ENCODE measurements around the gene EYA2. TPM values are rescaled to one million over a fixed set of nuclear protein-coding genes. Genes with fewer than 3 reads are reported as not detected.

Gene EYA2, protein sequence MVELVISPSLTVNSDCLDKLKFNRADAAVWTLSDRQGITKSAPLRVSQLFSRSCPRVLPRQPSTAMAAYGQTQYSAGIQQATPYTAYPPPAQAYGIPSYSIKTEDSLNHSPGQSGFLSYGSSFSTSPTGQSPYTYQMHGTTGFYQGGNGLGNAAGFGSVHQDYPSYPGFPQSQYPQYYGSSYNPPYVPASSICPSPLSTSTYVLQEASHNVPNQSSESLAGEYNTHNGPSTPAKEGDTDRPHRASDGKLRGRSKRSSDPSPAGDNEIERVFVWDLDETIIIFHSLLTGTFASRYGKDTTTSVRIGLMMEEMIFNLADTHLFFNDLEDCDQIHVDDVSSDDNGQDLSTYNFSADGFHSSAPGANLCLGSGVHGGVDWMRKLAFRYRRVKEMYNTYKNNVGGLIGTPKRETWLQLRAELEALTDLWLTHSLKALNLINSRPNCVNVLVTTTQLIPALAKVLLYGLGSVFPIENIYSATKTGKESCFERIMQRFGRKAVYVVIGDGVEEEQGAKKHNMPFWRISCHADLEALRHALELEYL
- 17.7 and 19.2 TPM in 2 replicates for total RNA-seq

DNA sequence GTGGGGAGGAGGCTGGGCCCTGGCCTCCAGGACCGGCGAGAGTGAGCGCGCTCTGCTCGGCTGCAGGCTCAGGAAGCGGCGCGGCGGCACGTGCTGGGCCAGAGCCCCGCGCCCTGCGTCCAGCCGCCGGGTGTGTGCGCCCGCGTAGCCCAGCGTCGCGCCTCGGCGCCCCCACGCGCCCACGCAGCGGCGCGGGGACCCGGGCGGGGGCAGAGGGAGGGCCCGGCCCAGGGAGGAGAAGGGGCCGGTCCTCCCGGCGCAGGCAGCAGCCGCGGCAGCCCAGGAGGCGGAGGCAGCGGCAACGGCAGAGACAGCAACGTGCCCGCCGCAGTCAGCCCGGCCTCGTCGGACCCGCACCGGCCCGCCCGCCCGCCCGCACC, at the start of gene EYA2:
TSS of gene EYA2 (plus strand) at position 265 of the 380 bp plus-strand sequence. CDS start 95,168 bp downstream, outside the sequence.
- Histone ChIP-seq H3K27ac (ENCODE audit: low read depth, low read length) (no peak within 1 kb of the TSS), H3K4me1 (ENCODE audit: insufficient read depth, low read length) (no peaks in the 10 kb centered on the region), H2AFZ (ENCODE audit: low read length) (peak within 1 kb of the TSS; percentile 71), H3K9me3 (ENCODE audit: low read depth, low read length) (peaks cover 2% of the 10 kb centered on the region), H4K20me1 (ENCODE audit: insufficient read depth, low read length) (no peaks in the 10 kb centered on the region), H3K27me3 (ENCODE audit: insufficient read depth, low read length) (peaks cover 27% of the 10 kb centered on the region), H3K79me2 (ENCODE audit: insufficient read depth, low read length) (peaks cover 6% of the 10 kb centered on the region), H3K36me3 (ENCODE audit: insufficient read depth, low read length) (no peaks in the 10 kb centered on the region), H3K4me2 (ENCODE audit: insufficient read depth, low read length) (peak within 1 kb of the TSS; percentile 81), H3K4me3 (ENCODE audit: insufficient read depth, low read length) (peak within 1 kb of the TSS; percentile 72)
- TF ChIP-seq CTCF (IDR thresholded peaks at IDR 0.05; ENCODE audit: extremely low read depth, low read depth, low read length): no peak
- DNase-seq (ENCODE audit: insufficient read length, low spot score, missing footprints): peak; percentile 85

DNA sequence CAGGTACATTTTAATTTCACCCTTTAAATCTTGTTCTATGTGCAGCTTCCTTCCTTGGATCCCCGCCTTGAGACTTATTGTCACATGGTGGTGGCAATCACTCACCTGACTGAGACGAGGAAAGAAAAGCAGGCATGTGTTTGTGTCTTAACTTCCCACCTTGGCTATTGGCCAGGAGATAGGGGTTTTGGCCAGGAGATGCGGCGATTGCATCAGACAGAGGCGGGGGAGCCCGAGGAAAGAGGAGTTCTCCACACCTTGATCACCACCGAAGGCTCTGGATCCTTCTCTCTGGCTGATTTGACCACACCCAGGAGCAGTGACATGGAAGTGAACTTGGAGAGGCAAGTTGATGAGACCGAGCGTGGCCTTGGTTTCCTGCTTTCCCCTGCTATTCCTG, 49.7 kb upstream of the EYA2 start:
- TF ChIP-seq CTCF (IDR thresholded peaks at IDR 0.05; ENCODE audit: extremely low read depth, low read depth, low read length): no peak
- Histone ChIP-seq H3K27ac (ENCODE audit: low read depth, low read length) (no peak overlapping the region), H3K4me3 (ENCODE audit: insufficient read depth, low read length) (no peak overlapping the region), H3K9me3 (ENCODE audit: low read depth, low read length) (no peaks in the 10 kb centered on the region), H2AFZ (ENCODE audit: low read length) (no peak overlapping the region), H3K4me1 (ENCODE audit: insufficient read depth, low read length) (no peaks in the 10 kb centered on the region), H3K27me3 (ENCODE audit: insufficient read depth, low read length) (peaks cover 8% of the 10 kb centered on the region), H3K36me3 (ENCODE audit: insufficient read depth, low read length) (no peaks in the 10 kb centered on the region), H3K4me2 (ENCODE audit: insufficient read depth, low read length) (no peak overlapping the region), H4K20me1 (ENCODE audit: insufficient read depth, low read length) (no peaks in the 10 kb centered on the region), H3K79me2 (ENCODE audit: insufficient read depth, low read length) (no peaks in the 10 kb centered on the region)
- DNase-seq (ENCODE audit: insufficient read length, low spot score, missing footprints): peak; percentile 2

DNA sequence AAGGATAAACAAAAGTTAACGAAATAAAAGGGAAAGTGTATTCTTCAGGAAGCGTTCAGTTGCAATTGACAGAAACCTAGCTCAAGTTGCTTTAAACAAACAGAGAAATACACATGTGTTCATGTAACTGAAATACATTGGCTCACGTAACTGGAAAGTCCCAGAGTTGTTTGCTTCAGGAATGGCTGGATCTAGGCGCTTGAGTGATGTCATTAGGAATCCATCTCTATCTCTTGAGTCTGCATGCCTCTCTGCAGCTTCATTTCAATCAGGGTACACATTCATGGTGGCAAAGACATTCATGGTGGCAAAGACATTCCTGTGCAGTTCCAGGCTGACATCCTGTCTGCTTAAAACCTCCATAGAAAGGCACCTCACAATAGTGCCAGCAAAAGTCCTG, 45.4 kb upstream of the EYA2 start:
- Histone ChIP-seq H4K20me1 (ENCODE audit: insufficient read depth, low read length) (no peaks in the 10 kb centered on the region), H3K36me3 (ENCODE audit: insufficient read depth, low read length) (no peaks in the 10 kb centered on the region), H3K27ac (ENCODE audit: low read depth, low read length) (no peak overlapping the region), H3K27me3 (ENCODE audit: insufficient read depth, low read length) (peaks cover 15% of the 10 kb centered on the region), H3K4me2 (ENCODE audit: insufficient read depth, low read length) (no peak overlapping the region), H3K4me3 (ENCODE audit: insufficient read depth, low read length) (no peak overlapping the region), H3K9me3 (ENCODE audit: low read depth, low read length) (no peaks in the 10 kb centered on the region), H2AFZ (ENCODE audit: low read length) (no peak overlapping the region), H3K79me2 (ENCODE audit: insufficient read depth, low read length) (no peaks in the 10 kb centered on the region), H3K4me1 (ENCODE audit: insufficient read depth, low read length) (no peaks in the 10 kb centered on the region)
- DNase-seq (ENCODE audit: insufficient read length, low spot score, missing footprints): no peak
- TF ChIP-seq CTCF (IDR thresholded peaks at IDR 0.05; ENCODE audit: extremely low read depth, low read depth, low read length): no peak

DNA sequence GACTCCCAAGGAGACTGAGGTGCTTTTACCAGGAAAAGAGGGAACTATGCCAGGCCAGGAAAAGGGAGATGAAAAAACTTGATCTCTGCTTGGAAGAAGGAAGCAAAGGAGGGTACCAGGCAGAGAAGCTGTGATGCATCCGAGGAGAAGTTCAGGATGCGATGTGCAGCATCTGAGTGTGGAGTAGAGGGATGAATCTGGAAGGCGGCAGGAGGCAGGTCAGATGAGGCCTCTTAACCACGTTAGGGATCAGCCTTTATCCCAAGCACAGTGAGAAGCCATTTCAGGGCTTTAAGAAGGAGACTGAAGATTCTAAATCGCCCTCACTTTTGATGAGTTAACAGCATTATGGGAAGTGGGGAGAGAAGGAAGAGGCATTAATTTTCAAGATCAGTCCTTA, 44.9 kb upstream of the EYA2 start:
- Histone ChIP-seq H3K79me2 (ENCODE audit: insufficient read depth, low read length) (no peaks in the 10 kb centered on the region), H3K36me3 (ENCODE audit: insufficient read depth, low read length) (no peaks in the 10 kb centered on the region), H3K9me3 (ENCODE audit: low read depth, low read length) (no peaks in the 10 kb centered on the region), H3K27ac (ENCODE audit: low read depth, low read length) (no peak overlapping the region), H2AFZ (ENCODE audit: low read length) (no peak overlapping the region), H3K4me3 (ENCODE audit: insufficient read depth, low read length) (no peak overlapping the region), H3K27me3 (ENCODE audit: insufficient read depth, low read length) (peaks cover 15% of the 10 kb centered on the region), H4K20me1 (ENCODE audit: insufficient read depth, low read length) (no peaks in the 10 kb centered on the region), H3K4me2 (ENCODE audit: insufficient read depth, low read length) (no peak overlapping the region), H3K4me1 (ENCODE audit: insufficient read depth, low read length) (no peaks in the 10 kb centered on the region)
- TF ChIP-seq CTCF (IDR thresholded peaks at IDR 0.05; ENCODE audit: extremely low read depth, low read depth, low read length): no peak
- DNase-seq (ENCODE audit: insufficient read length, low spot score, missing footprints): no peak
